HEK293T (cell line): ENCODE data around the gene SLC44A3.

Experiments used
- FOXA1 ChIP-seq: fragments of 450-650 bp; IDR thresholded peaks from 2 replicates; pipeline ENCODE4 v1.6.1; 2016; ENCODE audit warnings: mild to moderate bottlenecking
- FOXM1 ChIP-seq: fragments of 450-650 bp; IDR thresholded peaks from 2 replicates; pipeline ENCODE4 v1.6.1; 2017; ENCODE audit warnings: mild to moderate bottlenecking, borderline replicate concordance

DNA sequence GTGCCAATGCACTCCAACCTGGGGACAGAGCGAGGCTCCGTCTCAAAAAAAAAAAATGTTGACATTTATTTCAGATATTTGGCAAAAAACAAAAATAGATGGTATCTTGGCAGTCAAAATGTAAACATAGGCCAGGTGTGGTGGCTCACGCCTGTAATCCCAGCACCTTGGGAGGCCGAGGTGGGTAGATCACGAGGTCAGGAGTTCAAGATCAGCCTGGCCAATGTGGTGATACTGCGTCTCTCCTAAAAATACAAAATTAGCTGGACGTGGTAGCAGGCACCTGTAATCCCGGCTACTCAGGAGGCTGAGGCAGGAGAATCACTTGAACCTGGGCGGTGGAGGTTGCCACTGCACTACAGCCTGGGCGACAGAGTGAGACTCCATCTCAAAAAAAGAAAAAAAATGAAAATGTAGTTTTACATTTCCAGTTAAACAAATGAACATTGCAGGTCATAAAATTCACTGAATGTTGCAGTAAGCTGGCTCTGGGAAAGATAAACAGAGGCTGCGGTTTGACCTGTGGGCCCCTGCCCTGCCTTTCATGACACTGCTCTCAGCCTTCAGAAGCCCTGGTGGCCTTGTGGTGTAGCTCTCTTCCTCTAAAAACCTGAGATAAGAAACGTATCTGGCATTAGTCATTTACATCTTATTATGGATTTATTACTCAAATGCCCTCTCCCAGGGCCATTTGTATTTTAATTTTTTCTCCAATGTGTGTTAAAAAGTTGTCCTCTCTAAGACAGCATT lies 12.2 kb upstream of the SLC44A3 start:
- TF ChIP-seq FOXA1 (no peak), FOXM1 (no peak)
